GM18499 (cell line): ENCODE results near the gene SIX3.

Experiments
- ATAC-seq: cut with Tn5 transposase; IDR thresholded peaks from one replicate; pipeline ENCODE4 v1.9.1; 2021; ENCODE audit warnings: moderate number of reproducible peaks; ENCODE audit not compliant: insufficient read depth, unreplicated experiment

The SIX3 gene

GRCh38 chr2:44954889-44955592 is 13.5 kb downstream of the SIX3 start:
- no peak for ATAC-seq

DNA sequence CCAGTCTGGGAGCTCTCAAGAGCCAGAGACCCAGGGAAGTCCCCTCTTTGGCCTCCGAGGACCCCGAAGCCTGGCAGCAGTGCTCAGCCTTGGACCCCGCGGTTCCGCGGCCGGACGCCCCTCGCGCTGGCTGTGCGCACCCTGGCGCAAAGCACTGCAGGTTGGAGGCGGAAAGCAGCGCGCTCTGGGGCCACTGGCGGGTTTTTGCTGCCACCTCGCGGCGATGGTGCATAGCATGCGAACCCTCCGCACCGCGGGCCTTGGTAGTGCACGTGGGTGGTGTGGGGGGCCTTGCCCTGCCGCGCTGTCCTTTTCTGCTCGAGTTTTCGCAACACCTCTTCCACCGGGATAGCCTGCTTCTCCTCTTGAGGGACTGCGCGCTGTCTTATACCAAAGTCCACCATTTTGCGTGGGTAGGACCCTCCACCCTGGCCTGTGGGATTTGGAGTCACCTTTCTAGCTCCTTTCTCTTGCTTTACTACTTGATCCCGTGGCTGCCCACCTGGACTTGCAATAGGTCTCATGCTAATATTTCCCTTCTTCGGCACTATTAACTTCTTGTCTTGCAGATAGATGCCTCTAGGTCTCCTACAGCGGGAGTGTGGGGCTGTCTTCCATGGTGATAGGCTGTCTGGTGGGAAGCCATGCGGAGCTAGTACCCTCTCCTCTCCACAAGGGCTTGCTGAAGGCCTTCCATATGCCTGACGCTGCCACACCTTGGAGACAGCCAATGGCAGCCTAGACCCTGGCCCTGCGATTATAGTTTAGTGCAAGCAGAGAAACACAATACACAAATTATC is 14.3 kb downstream of the SIX3 start:
- ATAC-seq, result no peak

DNA sequence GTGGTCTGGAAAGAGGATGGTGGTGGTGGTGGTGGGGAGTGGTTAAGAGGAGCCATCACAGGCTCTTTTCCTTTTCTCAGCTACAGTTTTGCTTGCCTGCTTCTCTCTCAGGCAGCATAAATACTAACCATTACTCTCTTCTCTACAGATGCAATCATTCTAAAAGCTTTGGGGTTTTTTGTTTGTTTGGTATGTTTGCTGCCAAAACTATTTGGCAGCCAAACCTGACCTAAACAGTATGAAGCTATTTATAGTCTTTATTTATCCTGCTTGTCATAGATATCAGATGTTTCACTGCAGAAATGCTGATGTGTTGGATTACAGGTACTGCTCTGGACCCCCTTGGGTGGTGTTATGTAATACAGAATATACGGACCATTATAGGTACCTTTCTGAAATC is 15.3 kb downstream of the SIX3 start:
- ATAC-seq, result no peak

DNA sequence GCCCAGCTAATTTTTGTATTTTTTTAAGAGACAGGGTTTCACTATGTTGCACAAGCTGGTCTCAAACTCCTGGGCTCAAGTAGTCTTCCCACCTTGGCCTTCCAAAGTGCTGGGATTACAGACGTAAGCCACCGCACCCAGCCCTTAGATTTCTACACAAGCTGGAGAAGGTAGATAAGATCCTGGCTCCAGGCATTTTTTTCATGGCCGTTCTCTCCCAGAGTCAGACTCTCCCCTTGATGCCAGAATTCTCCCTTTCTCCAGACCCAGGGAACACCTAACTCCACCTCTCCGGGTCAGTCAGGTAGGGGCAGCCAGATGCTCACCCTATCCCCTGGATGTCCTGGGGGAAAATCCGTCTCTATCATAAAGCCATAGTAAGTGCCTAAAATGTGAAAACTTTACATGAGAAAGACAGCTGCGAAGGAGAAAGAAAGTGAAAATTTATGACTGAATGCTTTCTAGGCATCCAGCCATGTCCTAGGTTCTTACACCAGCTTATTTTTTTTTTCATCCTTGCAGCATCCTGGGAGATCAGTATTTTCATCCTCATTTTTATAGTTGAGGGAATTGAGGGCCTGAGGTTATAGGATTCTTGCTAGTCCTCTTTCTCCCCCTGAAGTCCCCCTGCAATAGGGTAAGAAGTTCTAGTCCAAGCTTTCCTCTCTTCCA is 16.3 kb downstream of the SIX3 start:
- ATAC-seq, result no peak

DNA sequence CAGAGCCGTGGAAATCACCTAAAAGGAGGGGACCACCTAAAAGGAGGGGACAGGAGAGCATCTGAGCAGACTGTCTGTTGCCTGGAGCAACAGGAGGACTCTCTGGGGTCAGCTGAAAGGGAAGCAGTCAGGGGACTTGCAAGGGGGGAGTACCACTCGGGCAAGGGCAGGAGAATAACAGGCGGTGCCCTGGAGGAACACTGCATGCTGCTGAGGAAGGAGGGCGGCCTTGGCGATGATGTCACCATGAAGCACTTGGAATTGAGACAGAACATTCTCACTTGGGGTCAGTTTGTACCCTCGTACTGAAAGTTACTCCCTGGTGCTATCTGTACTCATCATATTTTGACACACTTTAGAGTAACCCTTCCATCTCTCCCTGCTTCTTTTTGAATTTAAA is 18.4 kb downstream of the SIX3 start:
- ATAC-seq, result no peak

DNA sequence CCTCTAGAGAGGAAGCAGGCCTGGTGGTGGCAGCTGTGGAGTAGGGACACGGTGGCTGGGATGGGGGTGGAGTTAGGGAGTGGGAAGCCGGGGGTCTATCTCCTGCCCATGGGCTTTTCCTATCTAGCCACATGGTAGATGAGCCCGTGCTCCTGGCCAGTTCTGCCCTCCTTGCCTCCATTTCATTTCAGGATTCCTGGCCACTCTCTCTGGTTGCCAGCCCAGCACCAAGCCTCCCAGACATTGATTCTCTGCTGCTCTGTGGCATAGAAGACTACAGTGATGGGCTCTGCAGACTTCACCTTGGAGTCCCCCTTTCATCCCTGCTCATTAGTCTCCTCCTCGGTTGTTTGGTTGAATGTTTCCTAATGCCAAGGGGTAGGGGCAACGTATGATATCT is 19.4 kb downstream of the SIX3 start:
- no peak for ATAC-seq

DNA sequence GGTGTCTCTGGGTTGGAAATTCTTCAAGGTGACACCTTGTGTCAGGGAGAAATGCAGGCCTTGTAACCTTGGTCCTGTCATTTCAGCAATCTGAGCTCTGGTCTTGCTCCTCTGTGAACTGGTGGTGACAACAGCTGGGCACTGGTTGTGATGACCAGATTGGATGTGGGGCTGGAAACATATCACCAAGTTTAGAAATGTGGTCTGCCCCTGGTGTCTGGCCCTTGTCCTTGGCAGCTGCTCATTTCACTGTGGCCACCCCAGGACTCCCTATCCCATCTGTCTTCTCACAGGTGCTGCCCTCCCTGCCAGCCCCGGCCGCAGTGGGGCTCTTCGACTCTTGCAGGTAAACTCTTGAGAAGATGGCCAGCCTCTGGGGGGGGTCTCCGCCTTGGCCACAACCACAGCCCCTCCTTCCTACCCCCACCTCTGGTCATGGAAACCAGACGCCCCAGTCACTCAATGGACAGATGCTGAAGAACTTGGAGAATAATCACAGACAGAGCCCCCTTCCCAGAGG is 20.7 kb downstream of the SIX3 start:
- no peak for ATAC-seq

- no peak for ATAC-seq
Measured at GRCh38 chr2:44964752-44965236, 23.3 kb downstream of the SIX3 start.

GRCh38 chr2:44965684-44966083 is 24.2 kb downstream of the SIX3 start:
- no peak for ATAC-seq

DNA sequence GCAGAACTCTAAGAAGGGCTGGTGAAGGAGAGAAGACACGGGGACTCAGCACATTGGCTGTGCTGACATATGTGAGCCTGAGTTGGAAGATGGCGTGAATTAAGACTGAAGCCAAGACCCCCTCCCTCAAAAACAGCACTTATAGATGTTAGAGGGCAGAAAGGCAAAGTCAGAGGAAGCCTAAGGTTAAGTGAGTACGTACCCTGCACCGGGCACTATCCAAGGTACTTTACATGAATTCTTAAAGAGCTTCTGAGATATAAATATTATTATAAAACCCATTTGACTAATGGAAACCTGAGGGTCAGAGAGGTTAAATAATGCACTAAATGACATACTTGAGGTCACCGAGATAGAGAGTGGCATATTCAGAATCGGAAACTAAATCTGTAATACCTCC is 25.6 kb downstream of the SIX3 start:
- ATAC-seq, result no peak

- no peak for ATAC-seq
Measured at GRCh38 chr2:44967727-44968432, 26.4 kb downstream of the SIX3 start.

DNA sequence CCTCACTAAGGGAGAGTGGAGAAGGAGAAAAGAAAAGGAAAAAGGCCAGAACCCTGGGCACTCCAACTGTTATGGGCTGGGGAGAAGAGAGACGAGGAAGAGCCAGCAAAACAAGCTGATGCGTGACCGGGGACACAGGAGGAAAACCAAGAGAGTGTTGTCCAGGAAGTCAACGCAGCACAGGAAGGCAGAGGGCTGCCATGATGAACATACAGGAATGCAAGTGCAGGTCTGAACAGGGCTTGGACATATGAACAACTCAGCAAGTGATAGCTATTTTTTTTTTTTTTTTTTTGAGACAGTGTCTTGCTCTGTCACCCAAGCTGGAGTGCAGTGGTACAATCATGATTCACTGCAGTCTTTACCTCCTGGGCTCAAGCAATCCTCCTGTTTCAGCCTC is 28.4 kb downstream of the SIX3 start:
- ATAC-seq, result no peak

DNA sequence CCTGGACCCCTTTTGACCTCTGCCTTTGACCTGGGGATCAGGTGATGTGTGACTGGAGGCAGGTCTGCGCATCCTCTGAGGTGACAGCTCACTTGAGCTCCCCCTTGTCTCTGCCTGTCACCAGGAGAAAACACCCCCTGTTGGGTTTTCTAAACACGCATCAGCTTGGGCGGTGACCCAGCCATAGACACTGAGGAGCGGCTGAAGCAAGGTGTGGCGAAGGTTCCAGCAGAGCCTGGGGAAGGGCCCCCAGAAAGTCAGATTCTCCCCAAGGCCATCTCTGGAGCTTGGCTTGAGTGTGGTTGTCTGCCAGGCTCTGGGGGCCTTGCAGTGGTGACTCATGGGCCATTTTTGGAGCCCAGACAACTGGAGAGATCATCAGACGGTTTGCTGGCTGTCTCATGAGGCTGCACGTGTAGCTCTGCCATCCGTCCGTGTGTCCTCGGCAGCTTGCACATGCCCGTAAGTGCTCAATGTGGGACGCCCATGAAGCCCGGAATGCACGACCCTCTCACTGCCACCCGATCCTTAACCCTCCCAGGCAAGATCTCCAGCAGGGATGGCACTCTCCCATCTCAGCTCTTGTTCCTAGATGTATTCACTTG is 29.4 kb downstream of the SIX3 start:
- no peak for ATAC-seq

DNA sequence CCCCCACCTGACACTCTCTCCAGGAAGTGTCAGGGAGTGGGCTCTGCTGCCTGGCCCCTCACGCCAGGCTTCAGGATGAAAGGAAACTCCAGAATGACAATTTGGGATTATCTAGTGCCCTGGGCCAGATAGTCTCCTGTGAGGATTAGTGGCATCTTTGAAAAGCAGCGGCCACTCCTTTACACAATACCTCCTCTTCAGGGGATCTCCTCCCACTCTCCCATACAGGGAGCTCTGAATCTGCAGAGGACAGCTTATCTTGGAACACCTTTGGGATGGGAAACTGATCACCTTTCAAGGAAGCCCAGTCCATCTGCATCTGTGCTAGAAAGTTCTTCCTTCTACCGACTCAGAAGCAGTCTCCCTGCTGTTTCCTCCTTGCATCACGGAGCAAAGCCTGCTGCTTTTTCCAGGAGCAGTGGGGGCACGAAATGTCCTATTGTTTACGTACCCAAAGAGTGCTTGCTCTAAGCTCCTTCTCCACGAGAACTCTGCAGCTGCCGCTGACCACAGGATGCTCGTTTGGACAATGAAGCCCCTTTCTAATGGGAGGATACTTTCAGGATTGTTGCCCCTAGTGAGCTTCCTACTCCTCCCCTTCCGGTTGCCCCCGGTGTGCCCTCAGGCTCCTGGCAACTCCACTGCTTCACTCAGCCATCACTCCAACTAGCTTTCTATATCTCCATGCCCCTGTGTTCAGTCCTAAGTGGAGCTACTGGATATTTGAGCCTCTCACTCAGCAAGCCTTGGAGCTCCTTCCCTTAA is 31.5 kb downstream of the SIX3 start:
- no peak for ATAC-seq

DNA sequence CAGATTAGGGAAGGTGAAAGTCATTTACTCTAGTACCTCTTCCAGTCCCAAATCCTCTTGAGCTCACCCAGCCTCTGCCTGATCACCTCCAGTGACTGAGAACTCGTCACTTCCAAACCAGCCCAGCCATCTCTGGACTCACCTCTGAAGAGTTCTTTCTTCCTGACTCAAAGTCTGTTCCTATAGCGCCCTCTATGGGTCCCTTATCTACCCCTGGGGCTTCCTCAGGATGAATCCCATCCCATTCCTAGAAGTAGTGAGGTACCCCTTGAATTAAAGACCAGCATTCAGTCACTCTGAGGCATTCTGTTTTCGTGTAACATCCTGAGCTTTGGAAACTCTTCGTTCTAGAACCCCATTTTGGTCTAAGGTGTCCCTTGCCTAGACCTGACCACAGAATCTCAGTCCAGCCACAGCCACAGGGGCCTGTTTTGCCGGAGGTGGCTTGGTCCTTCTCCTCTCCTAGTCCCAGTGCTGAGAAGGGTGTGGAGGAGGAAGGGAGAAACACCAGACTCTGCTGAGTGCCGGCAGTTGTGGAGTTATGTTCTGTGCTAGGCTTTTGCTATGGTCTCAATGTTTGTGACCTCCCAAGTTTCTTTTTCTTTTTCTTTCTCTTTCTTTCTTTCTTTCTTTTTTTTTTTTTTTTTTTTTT is 32.7 kb downstream of the SIX3 start:
- no peak for ATAC-seq

DNA sequence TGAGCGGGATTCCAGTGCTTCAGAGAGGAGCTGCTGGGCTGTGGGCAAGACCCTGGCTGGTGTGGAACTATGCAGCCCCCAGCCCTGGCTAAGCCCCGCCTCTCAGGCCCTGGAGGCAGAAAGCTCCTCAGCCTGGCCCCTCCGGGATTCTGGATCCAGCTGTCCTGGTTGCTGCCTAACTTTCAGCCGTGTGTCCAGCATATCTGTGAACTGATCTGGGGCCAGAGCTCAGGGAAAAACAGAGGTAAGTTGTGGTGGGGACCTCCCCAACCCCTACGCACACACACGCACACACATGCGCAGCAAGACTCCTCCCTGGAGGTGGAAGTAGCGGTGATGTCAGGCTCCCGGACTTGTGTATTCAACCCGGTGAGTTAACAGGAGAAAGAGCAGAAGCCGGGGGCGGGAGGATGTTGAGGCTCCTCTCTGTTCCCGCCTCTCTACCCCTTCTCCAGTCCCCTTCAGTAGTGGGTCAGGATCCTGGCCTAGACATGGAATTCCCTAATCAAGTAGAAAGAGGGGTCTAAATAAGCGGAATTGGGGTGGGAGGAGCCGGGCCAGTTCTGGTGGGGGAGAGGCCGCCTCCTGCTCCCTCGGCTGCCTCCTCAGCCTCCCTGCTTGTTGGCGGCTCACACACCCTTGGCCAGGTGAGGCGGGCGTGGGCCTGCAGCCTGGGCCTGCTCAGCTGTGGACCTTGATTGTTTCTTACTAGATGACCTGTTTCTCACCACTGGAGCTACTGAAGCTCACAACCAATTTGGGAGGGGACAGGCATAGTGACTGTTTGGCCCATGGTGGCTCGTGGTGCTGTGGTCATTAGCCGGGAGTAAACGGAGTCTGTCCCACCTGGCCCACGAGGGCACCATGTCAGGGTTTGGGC is 34.3 kb downstream of the SIX3 start:
- no peak for ATAC-seq

GRCh38 chr2:44979581-44979980 is 38.1 kb downstream of the SIX3 start:
- ATAC-seq, result no peak
